Measurements from ENCODE around the gene STARD3NL. TPM values are rescaled to one million over a fixed set of nuclear protein-coding genes. Genes with fewer than 3 reads are reported as not detected.
"Not testable (repeated sequence)": the region's sequence is repeated elsewhere in the genome, so short reads cannot be mapped to it uniquely, and the experiment has no call there.

STARD3NL gene
- polyA plus RNA-seq, 3 donors: 36.6 to 100 (median 86.8) TPM

- H3K27me3 Mint-ChIP-seq (ENCODE audit: low read depth in 3 of 3): no peaks in the 10 kb centered on the region
- Histone ChIP-seq H3K9ac (ENCODE audit: insufficient read depth, low read length, poor library complexity, severe bottlenecking) (no peak overlapping the region), H3K4me3 (replicated peaks in 1 of 3; ENCODE audit: low read depth in 2 of 3, low read length in 3 of 3) (no peak overlapping the region), H3K9me3 (replicated peaks in 1 of 2; ENCODE audit: control insufficient read depth in 1 of 2, insufficient read depth in 1 of 2, low read length in 2 of 2) (no peaks in the 10 kb centered on the region), H4K20me1 (ENCODE audit: insufficient read depth, low read length) (no peaks in the 10 kb centered on the region), H3K4me2 (replicated peaks; ENCODE audit: extremely low read depth, low read length, poor library complexity, severe bottlenecking) (no peak overlapping the region), H3K4me1 (ENCODE audit: control insufficient read depth in 1 of 2, insufficient read depth in 2 of 2, low read length in 2 of 2) (peaks cover 3 to 16% of the 10 kb centered on the region in 2 donors), H2AFZ (ENCODE audit: insufficient read depth, low read depth, low read length, poor library complexity, severe bottlenecking) (no peak overlapping the region), H3K27ac (ENCODE audit: low read depth in 1 of 2, low read length in 2 of 2) (no peak overlapping the region), H3K79me2 (ENCODE audit: insufficient read depth, low read length) (no peaks in the 10 kb centered on the region), H3K36me3 (replicated peaks in 1 of 2; ENCODE audit: control insufficient read depth in 1 of 2, insufficient read depth in 2 of 2, low read length in 2 of 2) (peaks cover 0 to 4% of the 10 kb centered on the region in 2 donors), H3K27me3 (ENCODE audit: control insufficient read depth in 2 of 2, insufficient read depth in 2 of 2, low read length in 2 of 2) (no peaks in the 10 kb centered on the region)
- H3K4me1 Mint-ChIP-seq: peaks cover 19% of the 10 kb centered on the region
- no peak for DNase-seq
- no peaks in the 10 kb centered on the region for H3K9me3 Mint-ChIP-seq
- no peak overlapping the region for H3K4me3 Mint-ChIP-seq
- intact Hi-C loops (cut with micrococcal nuclease): no loop called here
- peaks cover 7 to 10% of the 10 kb centered on the region in 2 donors for H3K36me3 Mint-ChIP-seq
- no CpG with 5 or more reads among the region's 3 CpGs for WGBS (ENCODE audit: insufficient coverage)
- peak overlapping the region in 1 of 7 donors; percentile 41 for H3K27ac Mint-ChIP-seq
- no peak for TF ChIP-seq CTCF (IDR thresholded peaks at IDR 0.05)
Measured at GRCh38 chr7:38241071-38241470, 63.0 kb downstream of the STARD3NL start.

DNA sequence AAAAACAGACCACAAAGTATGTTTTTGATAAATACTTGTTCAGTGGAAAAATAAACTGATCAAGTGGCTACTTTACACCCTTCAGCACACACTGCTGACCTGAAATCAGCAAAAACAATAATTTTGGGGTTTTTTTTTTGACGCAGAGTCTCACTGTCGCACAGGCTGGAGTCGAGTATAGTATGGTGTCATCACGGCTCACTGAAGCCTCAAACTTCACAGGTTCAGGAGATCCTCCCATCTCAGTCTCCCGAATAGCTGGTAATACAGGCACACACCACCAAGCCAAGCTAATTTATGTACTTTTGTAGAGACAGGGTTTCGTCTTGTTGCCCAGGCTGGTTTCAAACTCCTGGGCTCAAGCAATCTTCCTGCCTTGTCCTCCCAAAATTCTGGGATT, 64.8 kb downstream of the STARD3NL start:
- Mint-ChIP-seq H3K4me3 (no peak overlapping the region), H3K27ac (peak overlapping the region in 4 of 7 donors; percentile 77 to 88 (median 80)), H3K27me3 (ENCODE audit: low read depth in 3 of 3) (no peaks in the 10 kb centered on the region), H3K4me1 (peaks cover 11% of the 10 kb centered on the region), H3K9me3 (no peaks in the 10 kb centered on the region), H3K36me3 (peaks cover 7 to 10% of the 10 kb centered on the region in 2 donors)
- Histone ChIP-seq H3K79me2 (ENCODE audit: insufficient read depth, low read length) (no peaks in the 10 kb centered on the region), H3K4me2 (replicated peaks; ENCODE audit: extremely low read depth, low read length, poor library complexity, severe bottlenecking) (no peak overlapping the region), H2AFZ (ENCODE audit: insufficient read depth, low read depth, low read length, poor library complexity, severe bottlenecking) (no peak overlapping the region), H3K4me1 (ENCODE audit: control insufficient read depth in 1 of 2, insufficient read depth in 2 of 2, low read length in 2 of 2) (peaks cover 3 to 6% of the 10 kb centered on the region in 2 donors), H3K27ac (ENCODE audit: low read depth in 1 of 2, low read length in 2 of 2) (peak overlapping the region in 1 of 2 donors; percentile 69), H3K36me3 (replicated peaks in 1 of 2; ENCODE audit: control insufficient read depth in 1 of 2, insufficient read depth in 2 of 2, low read length in 2 of 2) (peaks cover 0 to 4% of the 10 kb centered on the region in 2 donors), H3K9ac (ENCODE audit: insufficient read depth, low read length, poor library complexity, severe bottlenecking) (no peak overlapping the region), H3K27me3 (ENCODE audit: control insufficient read depth in 2 of 2, insufficient read depth in 2 of 2, low read length in 2 of 2) (no peaks in the 10 kb centered on the region), H3K9me3 (replicated peaks in 1 of 2; ENCODE audit: control insufficient read depth in 1 of 2, insufficient read depth in 1 of 2, low read length in 2 of 2) (no peaks in the 10 kb centered on the region), H4K20me1 (ENCODE audit: insufficient read depth, low read length) (no peaks in the 10 kb centered on the region), H3K4me3 (replicated peaks in 1 of 3; ENCODE audit: low read depth in 2 of 3, low read length in 3 of 3) (no peak overlapping the region)
- TF ChIP-seq CTCF (IDR thresholded peaks at IDR 0.05): no peak
- no CpG with 5 or more reads among the region's 6 CpGs for WGBS (ENCODE audit: insufficient coverage)
- no peak for DNase-seq
- intact Hi-C loops (cut with micrococcal nuclease): no loop called here

DNA sequence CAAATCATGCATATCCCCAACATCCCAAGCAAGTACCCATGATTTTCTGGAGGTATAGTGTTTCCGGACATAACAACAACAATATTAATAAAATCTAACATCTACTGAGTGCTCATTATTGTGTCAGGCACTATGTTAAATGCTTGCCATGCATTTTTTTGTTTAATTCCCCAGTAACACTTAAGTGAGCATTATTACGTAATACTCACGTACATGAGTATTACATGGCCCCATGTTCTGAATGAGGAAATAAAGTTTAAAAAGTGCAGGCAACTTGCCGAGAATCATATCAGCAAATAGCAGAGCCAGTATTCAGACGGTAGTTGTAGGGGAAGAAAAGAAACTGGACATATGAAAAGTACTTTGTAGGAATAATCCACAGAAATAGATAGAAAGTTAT, 65.3 kb downstream of the STARD3NL start:
- H3K4me2 ChIP-seq (replicated peaks; ENCODE audit: extremely low read depth, low read length, poor library complexity, severe bottlenecking); H3K9ac ChIP-seq (ENCODE audit: insufficient read depth, low read length, poor library complexity, severe bottlenecking); H3K9me3 Mint-ChIP-seq; H3K9me3 ChIP-seq (replicated peaks in 1 of 2; ENCODE audit: control insufficient read depth in 1 of 2, insufficient read depth in 1 of 2, low read length in 2 of 2); H3K36me3 ChIP-seq (replicated peaks in 1 of 2; ENCODE audit: control insufficient read depth in 1 of 2, insufficient read depth in 2 of 2, low read length in 2 of 2); H3K27me3 Mint-ChIP-seq (ENCODE audit: low read depth in 3 of 3); H4K20me1 ChIP-seq (ENCODE audit: insufficient read depth, low read length); intact Hi-C loops (cut with micrococcal nuclease); H3K27me3 ChIP-seq (ENCODE audit: control insufficient read depth in 2 of 2, insufficient read depth in 2 of 2, low read length in 2 of 2); H3K4me1 ChIP-seq (ENCODE audit: control insufficient read depth in 1 of 2, insufficient read depth in 2 of 2, low read length in 2 of 2); H3K79me2 ChIP-seq (ENCODE audit: insufficient read depth, low read length): not testable (repeated sequence)
- Histone ChIP-seq H2AFZ (ENCODE audit: insufficient read depth, low read depth, low read length, poor library complexity, severe bottlenecking) (peak overlapping the region; percentile 46), H3K4me3 (replicated peaks in 1 of 3; ENCODE audit: low read depth in 2 of 3, low read length in 3 of 3) (peak overlapping the region; percentile 8 to 58 (median 30)), H3K27ac (ENCODE audit: low read depth in 1 of 2, low read length in 2 of 2) (peak overlapping the region in 1 of 2 donors; percentile 69)
- Mint-ChIP-seq H3K27ac (peak overlapping the region; percentile 56 to 88 (median 77)), H3K4me3 (peak overlapping the region; percentile 13 to 82), H3K36me3 (peaks cover 7 to 10% of the 10 kb centered on the region in 2 donors), H3K4me1 (peaks cover 11% of the 10 kb centered on the region)
- DNase-seq: peak; percentile 42 to 69 (median 67)
- 0% methylated on average over 1 of the region's 5 CpGs for WGBS (ENCODE audit: insufficient coverage)
